ENCODE results near the gene FRA10AC1.
A peak's percentile ranks its signal among the peaks of the same experiment; 100 is the strongest.

The FRA10AC1 gene

GRCh38 chr10:93711891-93712290 is 9.5 kb upstream of the FRA10AC1 start:
- Histone ChIP-seq H3K79me2 (ENCODE audit: insufficient read depth, low read depth) (no peaks in the 10 kb centered on the region), H3K4me2 (no peak overlapping the region), H3K4me1 (ENCODE audit: low read depth, poor library complexity, severe bottlenecking) (no peaks in the 10 kb centered on the region), H3K36me3 (ENCODE audit: insufficient read depth) (no peaks in the 10 kb centered on the region), H2AFZ (ENCODE audit: low read depth) (no peak overlapping the region), H3K9ac (no peak overlapping the region), H3K4me3 (IDR thresholded peaks at IDR 0.05; ENCODE audit: insufficient read depth, low read depth, low read length) (no peak overlapping the region), H3K27ac (no peak overlapping the region), H3K27me3 (ENCODE audit: insufficient read depth, low read depth) (no peaks in the 10 kb centered on the region), H4K20me1 (ENCODE audit: insufficient read depth) (no peaks in the 10 kb centered on the region)
- TF ChIP-seq, protein P1, sequence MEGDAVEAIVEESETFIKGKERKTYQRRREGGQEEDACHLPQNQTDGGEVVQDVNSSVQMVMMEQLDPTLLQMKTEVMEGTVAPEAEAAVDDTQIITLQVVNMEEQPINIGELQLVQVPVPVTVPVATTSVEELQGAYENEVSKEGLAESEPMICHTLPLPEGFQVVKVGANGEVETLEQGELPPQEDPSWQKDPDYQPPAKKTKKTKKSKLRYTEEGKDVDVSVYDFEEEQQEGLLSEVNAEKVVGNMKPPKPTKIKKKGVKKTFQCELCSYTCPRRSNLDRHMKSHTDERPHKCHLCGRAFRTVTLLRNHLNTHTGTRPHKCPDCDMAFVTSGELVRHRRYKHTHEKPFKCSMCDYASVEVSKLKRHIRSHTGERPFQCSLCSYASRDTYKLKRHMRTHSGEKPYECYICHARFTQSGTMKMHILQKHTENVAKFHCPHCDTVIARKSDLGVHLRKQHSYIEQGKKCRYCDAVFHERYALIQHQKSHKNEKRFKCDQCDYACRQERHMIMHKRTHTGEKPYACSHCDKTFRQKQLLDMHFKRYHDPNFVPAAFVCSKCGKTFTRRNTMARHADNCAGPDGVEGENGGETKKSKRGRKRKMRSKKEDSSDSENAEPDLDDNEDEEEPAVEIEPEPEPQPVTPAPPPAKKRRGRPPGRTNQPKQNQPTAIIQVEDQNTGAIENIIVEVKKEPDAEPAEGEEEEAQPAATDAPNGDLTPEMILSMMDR (conservative IDR thresholded peaks at IDR 0.05; ENCODE audit: low read depth, low read length): no peak

- Histone ChIP-seq H3K4me1 (ENCODE audit: low read depth, poor library complexity, severe bottlenecking) (no peaks in the 10 kb centered on the region), H3K4me3 (IDR thresholded peaks at IDR 0.05; ENCODE audit: insufficient read depth, low read depth, low read length) (no peak overlapping the region), H3K4me2 (no peak overlapping the region), H3K36me3 (ENCODE audit: insufficient read depth) (no peaks in the 10 kb centered on the region), H4K20me1 (ENCODE audit: insufficient read depth) (no peaks in the 10 kb centered on the region), H3K27ac (no peak overlapping the region), H2AFZ (ENCODE audit: low read depth) (no peak overlapping the region), H3K9ac (no peak overlapping the region), H3K79me2 (ENCODE audit: insufficient read depth, low read depth) (no peaks in the 10 kb centered on the region), H3K27me3 (ENCODE audit: insufficient read depth, low read depth) (no peaks in the 10 kb centered on the region)
- TF ChIP-seq, protein P1 (conservative IDR thresholded peaks at IDR 0.05; ENCODE audit: low read depth, low read length): no peak
These were observed 8.0 kb upstream of the FRA10AC1 start for GRCh38 chr10:93710333-93710909.

DNA sequence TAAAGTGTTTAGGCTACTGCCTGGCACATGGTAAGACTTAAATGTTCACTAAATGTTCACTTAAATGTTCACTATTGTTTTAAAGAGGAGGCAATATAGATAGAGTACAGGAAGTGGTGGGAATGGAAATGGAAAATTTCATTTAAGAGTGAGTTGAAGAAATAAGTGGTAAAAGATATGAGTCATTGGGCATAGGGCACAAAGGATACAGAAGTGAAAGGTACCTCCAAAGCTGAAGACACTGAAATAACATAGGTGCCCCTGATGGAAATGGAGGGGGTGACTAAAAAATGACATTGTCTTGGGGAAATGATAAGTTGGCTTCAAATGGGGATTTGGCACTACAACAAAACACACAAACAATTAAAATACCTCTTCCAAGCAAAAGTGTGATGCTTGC is 5.2 kb upstream of the FRA10AC1 start:
- Histone ChIP-seq H3K36me3 (ENCODE audit: insufficient read depth) (no peaks in the 10 kb centered on the region), H2AFZ (ENCODE audit: low read depth) (no peak overlapping the region), H3K4me3 (IDR thresholded peaks at IDR 0.05; ENCODE audit: insufficient read depth, low read depth, low read length) (no peak overlapping the region), H3K9ac (no peak overlapping the region), H3K27ac (no peak overlapping the region), H4K20me1 (ENCODE audit: insufficient read depth) (no peaks in the 10 kb centered on the region), H3K4me2 (no peak overlapping the region), H3K4me1 (ENCODE audit: low read depth, poor library complexity, severe bottlenecking) (no peaks in the 10 kb centered on the region), H3K27me3 (ENCODE audit: insufficient read depth, low read depth) (no peaks in the 10 kb centered on the region), H3K79me2 (ENCODE audit: insufficient read depth, low read depth) (no peaks in the 10 kb centered on the region)
- TF ChIP-seq, protein P1 (conservative IDR thresholded peaks at IDR 0.05; ENCODE audit: low read depth, low read length): no peak

GRCh38 chr10:93704451-93704850 is 2.1 kb upstream of the FRA10AC1 start:
- Histone ChIP-seq H4K20me1 (ENCODE audit: insufficient read depth) (no peaks in the 10 kb centered on the region), H3K27me3 (ENCODE audit: insufficient read depth, low read depth) (no peaks in the 10 kb centered on the region), H3K4me1 (ENCODE audit: low read depth, poor library complexity, severe bottlenecking) (peaks cover 6% of the 10 kb centered on the region), H3K79me2 (ENCODE audit: insufficient read depth, low read depth) (no peaks in the 10 kb centered on the region), H3K27ac (no peak overlapping the region), H3K4me2 (peak overlapping the region; percentile 11; the same call in 1 of the 2 replicates), H3K36me3 (ENCODE audit: insufficient read depth) (no peaks in the 10 kb centered on the region), H2AFZ (ENCODE audit: low read depth) (0 out of 2 replicates have a peak overlapping the region, but pooled peaks have one; percentile 98), H3K9ac (no peak overlapping the region), H3K4me3 (IDR thresholded peaks at IDR 0.05; ENCODE audit: insufficient read depth, low read depth, low read length) (no peak overlapping the region)
- TF ChIP-seq, protein P1 (conservative IDR thresholded peaks at IDR 0.05; ENCODE audit: low read depth, low read length): no peak
